HG02678 (cell line): ENCODE results near the gene SPSB1.

Source experiments
- ATAC-seq: cut with Tn5 transposase; IDR thresholded peaks from one replicate; pipeline ENCODE4 v1.9.1; 2021; ENCODE audit warnings: mild to moderate bottlenecking, moderate library complexity; ENCODE audit not compliant: unreplicated experiment

Gene SPSB1

DNA sequence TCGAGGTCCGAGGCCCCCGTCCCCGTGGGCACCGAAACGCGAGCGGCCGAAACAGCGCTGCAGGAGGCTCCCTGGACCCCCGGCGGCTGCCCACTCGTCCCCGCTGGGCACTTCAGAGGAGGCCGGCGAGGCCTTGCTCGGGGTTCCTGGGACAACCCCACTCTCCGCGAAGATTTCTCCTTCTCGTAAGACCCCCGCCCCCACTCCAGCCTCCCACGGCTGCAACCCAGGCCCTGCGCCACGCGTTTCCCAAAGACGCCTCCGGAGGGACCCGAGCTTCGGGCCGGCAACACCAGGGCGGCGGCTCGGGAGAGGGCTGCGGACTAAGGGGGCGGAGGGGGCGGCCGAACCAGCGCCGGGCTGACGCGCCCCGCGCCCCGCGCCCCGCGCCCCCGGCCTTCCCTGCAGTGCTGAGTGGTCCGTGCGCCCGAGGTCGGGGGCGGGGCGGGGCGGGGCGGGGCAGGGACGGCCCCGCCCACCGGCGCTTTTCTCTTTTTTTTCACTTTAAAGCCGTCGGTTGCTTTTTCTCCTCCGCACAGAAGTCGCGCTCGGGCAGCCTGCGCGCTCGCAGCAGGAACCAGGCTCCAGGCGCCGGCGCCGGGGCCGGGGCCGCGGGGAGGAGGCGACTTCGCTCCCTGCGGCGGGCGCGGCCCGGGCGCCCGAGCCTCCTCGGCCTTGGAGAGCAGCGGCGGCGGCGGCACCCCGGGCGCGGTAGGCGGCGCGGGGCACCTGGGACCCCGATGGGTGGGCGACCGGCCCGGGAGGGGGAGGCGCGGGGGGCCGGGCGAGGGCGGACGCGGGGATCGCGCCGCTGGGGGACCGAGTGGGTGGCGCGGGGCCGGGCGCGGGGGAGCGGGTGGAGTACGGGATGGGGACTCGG lies at the start of gene SPSB1:
TSS of gene SPSB1 (plus strand) at position 534 of the 880 bp plus-strand sequence. CDS start 62,998 bp downstream, outside the sequence.
- peak; percentile 49 for ATAC-seq

- no peak for ATAC-seq
Observed at GRCh38 chr1:9243066-9243739, 49.5 kb upstream of the SPSB1 start.

GRCh38 chr1:9244501-9245229 lies 48.0 kb upstream of the SPSB1 start:
- no peak for ATAC-seq

DNA sequence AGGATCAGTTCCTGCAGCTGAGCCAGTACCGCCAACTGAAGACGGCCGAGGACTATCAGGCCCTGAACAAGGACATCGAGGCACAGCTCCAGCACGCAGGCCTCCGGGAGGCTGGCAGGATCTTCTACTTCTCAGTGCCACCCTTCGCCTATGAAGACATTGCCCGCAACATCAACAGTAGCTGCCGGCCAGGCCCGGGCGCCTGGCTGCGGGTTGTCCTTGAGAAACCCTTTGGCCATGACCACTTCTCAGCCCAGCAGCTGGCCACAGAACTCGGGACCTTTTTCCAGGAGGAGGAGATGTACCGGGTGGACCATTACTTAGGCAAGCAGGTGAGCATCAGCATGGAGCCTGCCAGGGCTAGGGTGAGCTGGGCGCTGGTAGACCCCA lies 47.5 kb upstream of the SPSB1 start:
- ATAC-seq, result no peak

GRCh38 chr1:9245661-9246060 lies 47.0 kb upstream of the SPSB1 start:
- ATAC-seq, result no peak

DNA sequence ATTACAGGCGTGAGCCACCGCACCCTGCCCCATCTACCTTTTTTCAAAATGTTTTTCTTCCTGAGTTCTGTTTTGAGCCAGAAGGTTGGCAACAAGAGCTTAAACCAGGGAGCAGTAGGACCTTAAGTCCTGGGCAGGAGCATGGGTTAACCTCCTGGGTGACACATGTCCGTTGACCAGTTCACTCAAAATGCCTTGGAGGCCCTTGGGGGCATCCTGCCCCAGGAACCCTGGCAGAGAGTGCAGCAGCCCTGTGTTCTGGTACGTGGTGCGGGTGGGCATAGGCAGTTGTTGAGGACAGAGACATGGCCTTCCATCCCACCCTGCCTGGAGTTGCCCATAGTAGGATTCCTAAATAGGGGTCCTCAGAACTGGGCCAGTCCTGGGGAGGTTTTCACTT lies 46.5 kb upstream of the SPSB1 start:
- no peak for ATAC-seq

DNA sequence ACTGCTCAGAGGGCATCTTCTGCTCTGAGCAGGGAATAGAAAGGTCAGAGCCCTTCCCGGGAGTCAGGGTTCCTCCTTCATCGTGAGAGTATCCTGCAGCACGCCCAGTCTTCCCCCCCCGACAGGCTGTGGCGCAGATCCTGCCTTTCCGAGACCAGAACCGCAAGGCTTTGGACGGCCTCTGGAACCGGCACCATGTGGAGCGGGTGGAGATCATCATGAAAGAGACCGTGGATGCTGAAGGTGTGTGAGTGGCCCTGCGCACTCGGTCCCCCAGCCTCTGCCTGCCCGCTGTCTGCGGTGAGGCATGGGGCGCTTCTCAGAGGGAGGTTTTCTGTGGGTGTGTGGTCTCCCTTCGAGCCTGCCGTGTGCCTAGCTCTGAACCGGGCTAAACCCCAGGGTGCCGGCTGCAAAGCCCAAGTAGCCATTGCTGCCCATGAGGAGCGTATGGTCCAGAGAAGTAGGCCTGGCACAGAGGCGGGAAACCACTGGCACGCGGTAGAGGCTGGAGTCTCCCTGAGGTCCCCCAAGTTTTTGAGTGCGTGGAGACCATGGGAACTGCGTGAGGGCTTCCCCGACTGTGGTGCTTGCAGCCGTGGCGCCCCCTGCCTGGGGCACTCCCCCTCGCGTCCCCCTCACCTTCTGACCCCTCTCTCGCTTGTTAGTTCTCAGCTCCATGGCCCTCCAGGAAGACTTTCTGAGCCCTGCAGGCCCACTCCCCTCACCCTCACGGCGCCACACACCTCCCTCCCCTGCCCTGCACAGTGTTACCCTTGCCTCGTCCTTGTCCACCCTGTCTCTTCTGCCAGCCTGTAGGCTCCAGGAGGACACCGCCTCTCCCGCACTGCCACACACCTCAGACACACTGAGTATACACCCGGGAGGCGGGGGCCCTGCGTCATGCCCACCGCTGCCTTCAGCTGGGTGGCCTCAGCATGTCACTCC lies 45.6 kb upstream of the SPSB1 start:
- ATAC-seq, result no peak

DNA sequence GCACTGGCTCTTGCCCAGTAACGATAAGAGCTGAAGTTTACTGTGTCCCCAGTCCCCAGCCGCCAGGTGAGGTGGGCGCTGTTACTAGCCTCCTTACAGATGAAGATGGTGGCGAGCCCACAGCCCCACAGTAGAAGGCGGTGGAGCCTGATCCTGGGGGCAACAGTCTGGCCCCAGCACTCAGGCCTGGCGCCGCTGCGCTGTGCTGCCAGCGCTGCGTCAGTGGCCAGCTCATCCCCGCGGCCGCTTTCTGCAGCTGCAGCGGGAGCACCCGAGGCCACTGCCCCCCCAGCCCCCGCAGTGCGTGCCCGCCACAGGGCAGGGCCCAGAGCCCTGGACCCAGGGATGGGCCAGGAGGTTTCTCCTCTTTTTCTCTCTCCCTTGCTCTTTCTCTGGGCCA lies 44.8 kb upstream of the SPSB1 start:
- ATAC-seq, result no peak

DNA sequence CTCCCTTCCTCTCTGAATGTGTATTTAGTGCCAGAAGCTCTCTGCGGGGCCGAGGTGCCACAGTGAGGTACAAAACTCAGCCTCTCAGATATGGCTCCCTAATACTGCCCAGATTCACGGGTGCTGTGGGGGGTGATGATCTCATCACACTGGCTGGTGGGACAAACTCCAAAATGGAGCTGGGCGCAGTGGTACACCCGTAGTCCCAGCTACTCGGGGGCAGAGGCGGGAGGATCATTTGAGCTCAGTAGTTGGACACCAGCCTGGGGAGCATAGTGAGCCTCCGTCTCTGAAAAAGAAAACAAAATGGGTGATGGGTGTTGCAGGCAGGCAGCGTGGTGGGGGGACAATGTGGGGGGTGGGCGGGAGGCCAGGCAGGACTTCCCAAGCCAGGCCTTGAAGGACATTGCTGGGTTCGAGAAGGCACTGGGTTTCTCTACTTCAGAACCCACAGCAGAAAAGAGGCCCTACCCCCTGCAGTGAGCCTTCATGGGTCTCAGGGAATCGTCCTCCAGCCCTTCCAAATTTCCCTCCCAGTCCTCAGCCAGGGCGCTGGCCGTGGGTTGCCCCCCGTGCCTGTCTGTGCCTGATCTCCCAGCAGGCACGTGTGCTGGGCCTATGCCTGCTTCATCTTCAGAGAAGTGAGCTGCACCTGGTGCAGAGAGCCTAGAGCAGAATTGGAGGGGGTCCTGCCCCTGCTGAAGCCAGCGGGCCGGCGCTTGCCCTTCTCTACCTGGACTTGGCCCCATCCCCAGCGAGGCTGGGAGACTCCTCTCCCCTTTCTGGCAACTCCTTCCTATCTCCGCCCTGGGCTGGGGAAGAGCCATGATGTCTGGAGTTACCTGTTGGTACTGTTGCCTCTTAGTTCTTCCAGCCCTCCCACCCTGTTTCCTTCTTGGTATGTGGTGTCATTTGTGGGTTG lies 44.1 kb upstream of the SPSB1 start:
- no peak for ATAC-seq

DNA sequence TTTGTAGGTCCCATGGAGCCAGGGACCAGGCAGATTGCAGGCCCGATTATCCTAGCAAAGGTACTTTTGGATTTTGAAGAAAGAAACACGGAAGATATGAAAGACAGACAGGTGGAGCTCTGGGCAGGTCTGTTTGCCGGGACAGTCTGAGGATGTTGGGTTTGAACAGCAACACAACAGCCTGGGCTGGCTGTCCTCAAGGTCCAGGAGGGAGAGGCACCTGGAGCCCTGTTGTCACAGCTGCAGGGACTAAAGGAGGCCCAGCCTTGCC lies 43.5 kb upstream of the SPSB1 start:
- ATAC-seq, result no peak

DNA sequence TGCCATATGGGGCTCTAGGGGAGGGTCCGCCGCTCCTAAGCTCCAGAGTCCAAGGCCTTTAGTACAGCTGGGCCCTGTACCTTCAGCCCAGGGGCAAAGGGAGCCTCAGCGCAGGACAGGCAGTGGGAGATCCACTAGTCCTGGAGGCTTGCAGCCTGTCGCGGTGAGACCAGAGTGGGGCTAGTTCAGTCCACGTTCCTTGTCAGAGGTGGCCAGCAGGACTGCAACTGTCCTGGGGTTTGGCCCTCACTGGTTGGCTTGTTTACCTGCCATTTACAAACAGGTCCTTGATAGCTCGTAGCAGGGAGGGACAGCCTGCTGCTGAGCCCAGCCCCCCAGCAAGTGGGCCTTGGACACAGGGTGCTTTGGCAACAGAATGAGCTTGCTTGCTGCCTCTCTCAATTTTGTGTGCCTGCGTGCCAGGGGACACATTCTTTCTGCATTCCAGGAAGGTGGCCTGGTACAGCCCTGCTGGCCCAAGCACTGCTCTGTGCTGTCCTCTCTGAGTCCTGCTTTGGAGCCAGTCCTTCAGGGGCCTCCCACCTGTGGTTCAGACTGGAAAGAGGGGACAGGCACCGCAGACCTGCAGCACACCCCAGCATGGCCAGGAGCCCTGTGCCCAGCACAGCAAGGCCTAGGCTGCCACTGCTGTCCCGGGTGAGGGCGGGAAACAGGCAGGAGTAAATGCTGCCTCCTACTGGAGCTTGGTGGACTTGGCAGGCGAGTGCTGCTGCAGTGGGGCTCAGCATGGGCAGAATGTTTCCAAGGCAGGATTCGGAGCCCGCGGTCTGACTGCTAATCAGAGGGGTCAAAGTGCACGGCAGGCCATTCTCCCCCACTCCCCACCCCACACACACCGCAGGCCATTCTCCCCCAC lies 42.9 kb upstream of the SPSB1 start:
- ATAC-seq, result no peak

DNA sequence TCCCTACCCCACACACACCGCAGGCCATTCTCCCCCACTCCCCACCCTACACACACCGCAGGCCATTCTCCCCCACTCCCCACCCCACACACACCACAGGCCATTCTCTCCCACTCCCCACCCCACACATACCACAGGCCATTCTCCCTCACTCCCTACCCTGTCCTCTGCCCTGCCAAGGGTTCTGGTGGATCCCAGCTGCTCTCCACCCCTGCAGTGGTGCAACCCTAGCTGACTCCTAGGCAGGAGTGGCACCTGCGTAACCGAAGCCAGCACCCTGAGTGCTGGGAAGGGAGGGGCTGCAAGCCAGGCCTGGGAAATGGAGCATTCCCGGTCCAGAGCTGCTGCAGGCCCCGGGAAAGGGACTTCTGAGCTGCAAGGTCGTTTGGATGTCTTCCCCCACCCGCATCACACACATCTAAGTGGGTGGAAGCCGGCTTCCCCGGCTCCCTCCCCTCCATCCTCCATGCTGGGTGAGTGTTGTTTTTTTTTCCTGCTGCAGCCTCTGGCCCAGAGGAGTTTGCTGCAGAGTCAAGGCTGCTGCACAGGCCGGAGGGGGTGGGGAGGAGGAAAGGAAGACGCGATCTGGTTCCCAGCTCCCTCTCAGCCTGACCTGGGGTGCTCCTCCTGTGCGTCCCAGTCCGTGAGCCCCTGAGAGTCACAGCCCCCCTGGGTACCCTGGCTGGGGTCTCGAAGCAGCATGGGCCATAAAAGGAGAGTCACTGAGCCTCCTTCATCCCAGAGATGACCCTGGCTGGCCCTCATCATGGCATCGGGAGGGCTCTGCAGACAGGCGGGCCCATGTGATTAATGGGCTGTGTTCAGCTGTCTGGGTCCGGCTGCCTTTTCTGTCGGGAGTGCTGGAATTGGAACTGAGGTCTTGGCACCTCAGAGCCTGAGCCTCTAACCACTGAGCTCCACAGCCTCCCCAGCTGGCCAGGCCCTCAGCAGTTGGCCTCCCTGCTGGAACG lies 42.0 kb upstream of the SPSB1 start:
- ATAC-seq, result no peak

DNA sequence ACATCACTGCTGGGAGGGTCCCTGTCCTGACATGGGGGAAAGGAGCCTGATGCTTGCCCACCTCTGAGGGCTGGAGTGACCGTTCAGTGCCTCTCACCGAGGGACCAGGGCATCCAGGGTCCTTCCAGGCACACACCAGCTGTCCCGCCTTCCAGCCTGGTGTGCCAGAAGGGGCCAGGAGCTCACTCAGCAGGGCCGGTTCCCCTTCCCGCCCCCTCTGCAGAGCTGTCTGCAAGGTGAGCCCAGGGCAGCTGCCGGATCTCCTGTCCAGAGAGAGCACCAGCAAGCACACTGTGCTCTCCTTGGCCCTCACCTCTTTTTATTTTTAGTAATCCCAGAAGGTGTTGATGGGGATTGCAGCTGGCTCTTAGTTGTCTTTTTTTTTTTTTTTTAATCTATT lies 41.2 kb upstream of the SPSB1 start:
- ATAC-seq, result no peak

DNA sequence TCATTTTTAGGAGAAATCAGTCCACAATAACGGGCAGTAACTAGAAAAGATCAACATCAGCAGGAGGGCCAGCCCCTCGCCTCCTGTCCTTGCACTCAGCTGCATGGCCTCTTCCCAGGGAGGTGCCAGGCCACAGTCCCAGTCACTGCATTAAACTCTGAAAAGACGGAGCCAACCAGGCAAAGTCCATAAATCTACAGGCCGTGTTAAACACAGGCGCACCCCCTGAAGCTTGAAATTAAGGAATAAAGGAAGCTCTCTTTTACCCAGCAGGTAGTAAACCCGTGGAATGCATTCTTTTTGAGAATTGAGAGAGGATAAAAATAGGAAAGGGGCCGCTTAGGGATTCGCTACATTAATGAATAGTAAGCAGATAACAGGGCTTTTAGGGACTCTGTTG lies 39.7 kb upstream of the SPSB1 start:
- no peak for ATAC-seq

GRCh38 chr1:9253453-9254105 lies 39.1 kb upstream of the SPSB1 start:
- no peak for ATAC-seq

- ATAC-seq, result no peak
Observed at GRCh38 chr1:9256332-9256731, 36.4 kb upstream of the SPSB1 start.

- ATAC-seq, result no peak
Observed at GRCh38 chr1:9257851-9258250, 34.8 kb upstream of the SPSB1 start.
